ENCODE measurements around the gene ANKLE2.
"Not testable (repeated sequence)": the region's sequence is repeated elsewhere in the genome, so short reads cannot be mapped to it uniquely, and the experiment has no call there.

- TF ChIP-seq ZNF529 (tag by site-specific recombination; IDR thresholded peaks at IDR 0.05; ENCODE audit: insufficient replicate concordance): not testable (repeated sequence)
- TF ChIP-seq, protein P1, sequence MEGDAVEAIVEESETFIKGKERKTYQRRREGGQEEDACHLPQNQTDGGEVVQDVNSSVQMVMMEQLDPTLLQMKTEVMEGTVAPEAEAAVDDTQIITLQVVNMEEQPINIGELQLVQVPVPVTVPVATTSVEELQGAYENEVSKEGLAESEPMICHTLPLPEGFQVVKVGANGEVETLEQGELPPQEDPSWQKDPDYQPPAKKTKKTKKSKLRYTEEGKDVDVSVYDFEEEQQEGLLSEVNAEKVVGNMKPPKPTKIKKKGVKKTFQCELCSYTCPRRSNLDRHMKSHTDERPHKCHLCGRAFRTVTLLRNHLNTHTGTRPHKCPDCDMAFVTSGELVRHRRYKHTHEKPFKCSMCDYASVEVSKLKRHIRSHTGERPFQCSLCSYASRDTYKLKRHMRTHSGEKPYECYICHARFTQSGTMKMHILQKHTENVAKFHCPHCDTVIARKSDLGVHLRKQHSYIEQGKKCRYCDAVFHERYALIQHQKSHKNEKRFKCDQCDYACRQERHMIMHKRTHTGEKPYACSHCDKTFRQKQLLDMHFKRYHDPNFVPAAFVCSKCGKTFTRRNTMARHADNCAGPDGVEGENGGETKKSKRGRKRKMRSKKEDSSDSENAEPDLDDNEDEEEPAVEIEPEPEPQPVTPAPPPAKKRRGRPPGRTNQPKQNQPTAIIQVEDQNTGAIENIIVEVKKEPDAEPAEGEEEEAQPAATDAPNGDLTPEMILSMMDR (tag by site-specific recombination; IDR thresholded peaks at IDR 0.05): not testable (repeated sequence)
These were observed 2.8 kb downstream of the ANKLE2 start for GRCh38 chr12:132758825-132759224.
